GM12873 (cell line): Measurements from ENCODE around the gene MAP4K5.

Source experiments
- CTCF ChIP-seq: IDR thresholded peaks from 2 replicates; pipeline ENCODE4 v1.5.1; 2012; ENCODE audit warnings: low read depth, mild to moderate bottlenecking, moderate library complexity, low read length, control low read depth; ENCODE audit not compliant: insufficient read depth; ENCODE audit errors: missing control alignments

The MAP4K5 gene

DNA sequence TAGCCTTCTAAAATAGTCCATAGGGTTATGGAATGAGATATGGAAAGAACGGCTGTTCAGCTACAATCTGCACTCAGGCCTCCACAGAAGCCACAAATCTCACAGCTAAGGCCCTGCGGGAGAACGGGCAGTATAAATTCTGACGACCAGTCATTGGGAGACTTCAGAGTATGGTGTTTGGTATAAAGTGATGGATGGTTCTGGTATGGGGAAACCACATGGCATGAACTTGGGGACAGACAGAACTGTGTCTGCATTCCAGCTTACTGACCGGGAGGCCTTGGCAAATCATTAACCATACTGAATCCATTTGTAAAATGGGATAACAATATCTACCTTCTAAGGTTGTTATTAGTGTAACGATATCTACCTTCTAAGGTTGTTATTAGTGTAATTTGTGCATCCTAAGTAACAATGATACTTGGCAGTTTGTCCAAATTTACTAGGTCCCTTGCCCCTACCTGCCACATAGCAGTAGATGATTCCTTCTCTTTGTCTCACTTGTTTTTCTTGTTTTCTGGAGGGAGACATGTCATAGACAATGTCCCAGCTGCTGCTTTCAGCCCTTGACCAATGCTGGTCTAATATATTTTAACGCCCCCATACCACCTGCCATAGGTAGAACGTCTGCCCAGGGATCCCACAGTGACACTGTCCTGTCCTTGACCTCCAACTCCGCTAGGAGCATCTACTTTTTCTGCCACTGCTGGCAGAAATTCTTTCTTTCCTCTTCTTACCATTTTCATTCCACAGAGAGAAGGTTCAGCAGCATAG is 142.5 kb downstream of the MAP4K5 start:
- TF ChIP-seq CTCF, result no peak

- TF ChIP-seq CTCF, result no peak
Observed at GRCh38 chr14:50388256-50388931, 144.0 kb downstream of the MAP4K5 start.

DNA sequence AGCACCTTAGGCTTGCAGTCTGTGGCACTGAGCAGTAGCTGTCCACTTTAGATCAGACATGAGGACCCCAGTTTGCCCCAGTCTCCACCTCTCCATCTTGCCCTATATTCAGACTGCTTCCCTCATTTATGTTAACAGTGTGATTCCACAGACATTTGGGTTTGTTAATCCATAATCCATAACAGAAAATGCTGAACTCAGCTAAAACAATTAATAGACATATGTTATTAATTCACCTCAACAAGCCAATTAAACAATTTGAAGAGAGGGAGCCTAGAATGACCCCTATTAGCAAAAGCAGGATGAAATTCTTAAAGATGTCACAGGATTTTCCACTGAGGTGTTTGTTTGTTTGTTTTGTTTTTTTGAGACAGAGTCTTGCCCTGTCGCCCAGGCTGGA is 144.8 kb downstream of the MAP4K5 start:
- TF ChIP-seq CTCF, result no peak

DNA sequence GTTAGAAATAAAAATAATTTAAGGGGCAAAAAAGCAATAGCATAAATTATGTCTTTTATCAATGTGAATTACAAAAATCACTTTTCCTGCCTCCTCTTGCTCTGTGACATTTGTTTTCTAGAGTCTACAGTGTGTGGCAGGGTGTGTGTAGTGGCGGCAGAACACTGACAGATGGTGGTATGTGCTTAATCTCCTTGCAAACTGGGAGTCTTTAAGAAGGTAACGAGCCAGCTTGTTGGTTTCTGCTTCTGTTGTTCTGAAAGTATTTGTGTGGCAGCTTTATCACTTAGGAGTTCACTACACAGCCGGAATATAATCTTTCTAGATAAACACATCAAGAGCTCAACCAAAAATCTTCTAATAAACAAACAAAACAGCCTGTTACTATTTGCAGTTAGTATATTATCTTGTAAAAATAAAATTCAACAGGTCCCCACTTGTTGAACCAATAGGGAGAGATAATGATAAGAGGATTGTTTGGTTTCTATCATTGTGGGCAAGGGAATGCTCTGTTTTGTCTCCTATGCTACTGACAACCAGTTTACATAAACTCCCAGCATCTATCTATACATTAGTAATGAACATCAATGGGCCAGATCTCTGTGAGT is 148.6 kb downstream of the MAP4K5 start:
- no peak for TF ChIP-seq CTCF

GRCh38 chr14:50381823-50382287 is 150.5 kb downstream of the MAP4K5 start:
- no peak for TF ChIP-seq CTCF

DNA sequence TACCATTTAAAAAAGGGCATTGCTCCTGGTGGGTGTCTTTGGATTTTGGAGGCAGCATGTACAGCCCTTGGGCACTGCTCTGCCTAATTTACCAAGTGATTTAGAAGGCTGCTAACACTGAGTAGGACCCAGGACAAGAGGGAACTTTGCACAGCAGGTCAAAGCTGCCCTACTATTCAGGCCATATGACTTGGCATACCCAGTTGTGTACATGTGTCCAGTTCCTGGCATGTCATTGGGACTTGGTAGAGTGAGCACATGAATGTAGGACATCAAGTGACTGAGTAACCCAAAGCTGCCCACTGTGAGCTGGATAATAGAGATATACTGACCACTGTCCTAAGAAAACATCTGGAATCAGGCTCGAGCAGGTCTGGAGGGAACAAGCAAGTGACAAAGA is 151.4 kb downstream of the MAP4K5 start:
- no peak for TF ChIP-seq CTCF

- no peak for TF ChIP-seq CTCF
Observed at GRCh38 chr14:50380455-50380854, 151.9 kb downstream of the MAP4K5 start.
